NCI-H748 treated with DMSO at 0.1 percent for 48 hours (cell line): ENCODE data around the gene ITGB4.

Experiments
- DNase-seq: peaks from one replicate; lab custom pipeline; 2025; lab: John Stamatoyannopoulos, UW

ITGB4 gene

GRCh38 chr17:75731086-75731715 is 9.9 kb downstream of the ITGB4 start:
- no peak for DNase-seq

GRCh38 chr17:75731716-75732498 is 10.6 kb downstream of the ITGB4 start:
- DNase-seq = no peak

DNA sequence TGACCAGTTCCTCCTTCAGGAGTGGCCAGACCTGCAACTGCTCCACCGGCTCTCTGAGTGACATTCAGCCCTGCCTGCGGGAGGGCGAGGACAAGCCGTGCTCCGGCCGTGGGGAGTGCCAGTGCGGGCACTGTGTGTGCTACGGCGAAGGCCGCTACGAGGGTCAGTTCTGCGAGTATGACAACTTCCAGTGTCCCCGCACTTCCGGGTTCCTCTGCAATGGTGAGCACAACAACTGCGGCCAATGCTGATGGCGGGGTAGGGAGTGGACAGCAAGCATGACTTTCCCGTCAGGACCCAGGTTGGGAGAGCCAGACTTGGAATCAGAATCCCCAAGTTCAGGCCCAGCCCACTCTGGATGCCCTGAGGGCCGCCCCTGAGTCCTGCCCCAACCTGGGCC is 12.2 kb downstream of the ITGB4 start:
- DNase-seq = no peak

GRCh38 chr17:75734674-75735294 is 13.5 kb downstream of the ITGB4 start:
- DNase-seq = no peak

DNA sequence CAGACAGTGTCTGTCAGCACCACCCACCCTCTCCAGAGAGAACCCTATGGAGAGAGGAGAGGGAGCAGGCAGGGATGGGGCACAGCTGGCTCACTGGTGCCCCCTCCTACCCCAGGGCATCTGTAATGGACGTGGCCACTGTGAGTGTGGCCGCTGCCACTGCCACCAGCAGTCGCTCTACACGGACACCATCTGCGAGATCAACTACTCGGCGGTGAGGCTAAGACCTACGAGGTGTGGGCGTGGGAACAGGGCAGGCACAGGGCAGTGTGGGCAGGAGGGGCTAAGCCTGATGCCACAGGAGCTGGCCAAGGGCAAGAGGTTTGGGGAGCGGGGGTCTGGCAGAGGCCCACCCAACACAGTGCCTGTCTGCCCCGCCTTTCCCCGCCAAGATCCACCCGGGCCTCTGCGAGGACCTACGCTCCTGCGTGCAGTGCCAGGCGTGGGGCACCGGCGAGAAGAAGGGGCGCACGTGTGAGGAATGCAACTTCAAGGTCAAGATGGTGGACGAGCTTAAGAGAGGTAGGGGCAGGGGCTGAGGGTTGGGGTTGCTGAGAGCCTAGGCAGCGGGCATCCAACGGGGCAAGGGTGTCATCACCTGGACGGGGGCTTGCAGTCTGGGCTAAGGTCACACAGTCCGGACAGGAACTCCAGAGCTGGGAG is 15.0 kb downstream of the ITGB4 start:
- DNase-seq = no peak

GRCh38 chr17:75737133-75737962 is 16.1 kb downstream of the ITGB4 start:
- DNase-seq = no peak

GRCh38 chr17:75738218-75738802 is 17.1 kb downstream of the ITGB4 start:
- no peak for DNase-seq

DNA sequence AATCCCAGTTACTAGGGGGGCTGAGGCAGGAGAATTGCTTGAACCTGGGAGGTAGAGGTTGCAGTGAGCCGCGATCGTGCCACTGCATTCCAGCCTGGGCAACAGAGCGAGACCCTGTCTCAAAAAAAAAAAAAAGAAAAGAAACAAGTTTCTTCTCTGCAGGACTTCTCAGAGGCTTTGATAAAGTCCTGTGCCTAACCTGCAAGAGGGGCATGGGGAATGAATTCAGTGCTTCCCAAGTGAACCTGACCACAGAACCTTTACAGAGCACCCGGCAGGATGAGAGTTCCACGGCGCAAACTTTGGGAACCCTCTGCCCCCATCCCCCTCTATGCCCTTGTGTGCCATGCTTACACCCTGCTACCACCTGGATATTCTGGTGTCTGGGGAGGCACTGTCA is 17.9 kb downstream of the ITGB4 start:
- no peak for DNase-seq

- no peak for DNase-seq
Observed at GRCh38 chr17:75739801-75740200, 18.5 kb downstream of the ITGB4 start.

DNA sequence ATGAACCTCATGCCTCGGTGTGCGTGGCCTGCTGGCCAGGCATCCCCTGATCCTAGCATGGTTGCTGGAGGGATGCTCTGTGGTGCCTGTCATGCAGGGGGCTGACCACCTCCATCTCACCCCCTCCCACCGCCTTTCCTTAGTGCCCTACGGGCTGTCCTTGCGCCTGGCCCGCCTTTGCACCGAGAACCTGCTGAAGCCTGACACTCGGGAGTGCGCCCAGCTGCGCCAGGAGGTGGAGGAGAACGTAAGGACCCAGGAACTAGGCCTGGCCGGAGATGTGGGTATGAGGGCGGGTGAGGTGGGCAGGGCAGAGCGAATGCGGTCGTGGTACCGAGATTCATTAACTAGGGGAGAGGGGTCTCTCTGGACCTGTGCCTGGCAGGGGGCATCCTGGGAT is 19.0 kb downstream of the ITGB4 start:
- no peak for DNase-seq

GRCh38 chr17:75740631-75741077 is 19.4 kb downstream of the ITGB4 start:
- DNase-seq = no peak

DNA sequence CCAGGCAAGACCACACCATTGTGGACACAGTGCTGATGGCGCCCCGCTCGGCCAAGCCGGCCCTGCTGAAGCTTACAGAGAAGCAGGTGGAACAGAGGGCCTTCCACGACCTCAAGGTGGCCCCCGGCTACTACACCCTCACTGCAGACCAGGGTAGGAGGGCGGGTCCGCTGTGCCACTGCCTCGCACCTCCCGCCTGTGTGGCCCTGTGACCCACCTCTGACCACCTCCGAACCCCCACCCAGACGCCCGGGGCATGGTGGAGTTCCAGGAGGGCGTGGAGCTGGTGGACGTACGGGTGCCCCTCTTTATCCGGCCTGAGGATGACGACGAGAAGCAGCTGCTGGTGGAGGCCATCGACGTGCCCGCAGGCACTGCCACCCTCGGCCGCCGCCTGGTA is 21.1 kb downstream of the ITGB4 start:
- DNase-seq = no peak

GRCh38 chr17:75743625-75744206 is 22.5 kb downstream of the ITGB4 start:
- no peak for DNase-seq

DNA sequence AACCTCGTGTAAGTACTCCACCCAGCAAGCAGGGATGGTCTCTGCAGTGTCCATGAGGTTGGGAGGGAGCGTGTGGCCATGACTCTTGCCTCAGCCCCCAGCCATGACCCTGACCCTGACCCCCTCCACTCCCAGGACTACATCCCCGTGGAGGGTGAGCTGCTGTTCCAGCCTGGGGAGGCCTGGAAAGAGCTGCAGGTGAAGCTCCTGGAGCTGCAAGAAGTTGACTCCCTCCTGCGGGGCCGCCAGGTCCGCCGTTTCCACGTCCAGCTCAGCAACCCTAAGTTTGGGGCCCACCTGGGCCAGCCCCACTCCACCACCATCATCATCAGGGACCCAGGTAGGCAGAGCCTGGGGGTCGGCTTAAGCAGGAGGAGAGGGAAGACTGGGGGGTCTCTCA is 27.4 kb downstream of the ITGB4 start:
- DNase-seq = no peak

- peak; percentile 6 for DNase-seq
Observed at GRCh38 chr17:75749545-75750389, 28.5 kb downstream of the ITGB4 start.

DNA sequence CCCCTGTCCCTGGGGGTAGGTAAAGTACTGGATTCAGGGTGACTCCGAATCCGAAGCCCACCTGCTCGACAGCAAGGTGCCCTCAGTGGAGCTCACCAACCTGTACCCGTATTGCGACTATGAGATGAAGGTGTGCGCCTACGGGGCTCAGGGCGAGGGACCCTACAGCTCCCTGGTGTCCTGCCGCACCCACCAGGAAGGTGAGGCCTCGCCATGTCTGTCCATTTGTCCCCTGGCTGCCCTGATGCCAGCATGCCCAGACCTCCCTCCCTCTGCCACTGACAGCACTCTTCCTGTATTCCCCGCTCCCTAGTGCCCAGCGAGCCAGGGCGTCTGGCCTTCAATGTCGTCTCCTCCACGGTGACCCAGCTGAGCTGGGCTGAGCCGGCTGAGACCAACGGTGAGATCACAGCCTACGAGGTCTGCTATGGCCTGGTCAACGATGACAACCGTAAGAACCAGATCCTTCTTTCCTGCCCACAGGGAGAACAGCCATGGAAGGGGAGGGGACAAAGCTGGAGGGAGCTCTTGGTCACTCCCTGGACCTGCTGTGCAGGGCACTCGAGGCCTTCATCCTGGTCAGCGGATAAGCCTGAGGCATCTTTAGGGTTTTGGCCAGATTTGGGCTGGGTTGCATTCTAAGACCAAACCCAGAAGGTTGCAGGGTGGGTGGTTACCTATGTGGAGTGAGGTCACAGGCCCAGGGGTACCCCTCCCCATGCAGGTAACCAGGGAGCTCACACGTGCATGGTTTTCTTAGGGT is 29.6 kb downstream of the ITGB4 start:
- DNase-seq = no peak

GRCh38 chr17:75751676-75752404 is 30.6 kb downstream of the ITGB4 start:
- no peak for DNase-seq

DNA sequence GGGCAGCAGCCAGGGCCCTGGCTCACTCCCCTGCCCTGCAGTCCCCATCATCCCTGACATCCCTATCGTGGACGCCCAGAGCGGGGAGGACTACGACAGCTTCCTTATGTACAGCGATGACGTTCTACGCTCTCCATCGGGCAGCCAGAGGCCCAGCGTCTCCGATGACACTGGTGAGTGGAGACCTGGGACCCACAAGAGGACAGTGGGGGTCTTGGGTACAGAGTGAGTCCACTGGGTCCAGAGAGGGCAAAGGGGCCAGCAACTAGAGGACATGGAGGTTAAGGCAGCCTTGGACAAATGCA is 31.1 kb downstream of the ITGB4 start:
- DNase-seq = no peak
